ENCODE measurements around the gene ERBB4. TPM values are rescaled to one million over a fixed set of nuclear protein-coding genes. Genes with fewer than 3 reads are reported as not detected.

The ERBB4 gene
- total RNA-seq, 1 donor from 2014 or later, result 2.2 TPM

- H3K4me3 ChIP-seq (ENCODE audit: low read depth, low read length), result no peak overlapping the region
- DNase-seq (ENCODE audit: low read depth), result no peak
- TF ChIP-seq, protein P1, sequence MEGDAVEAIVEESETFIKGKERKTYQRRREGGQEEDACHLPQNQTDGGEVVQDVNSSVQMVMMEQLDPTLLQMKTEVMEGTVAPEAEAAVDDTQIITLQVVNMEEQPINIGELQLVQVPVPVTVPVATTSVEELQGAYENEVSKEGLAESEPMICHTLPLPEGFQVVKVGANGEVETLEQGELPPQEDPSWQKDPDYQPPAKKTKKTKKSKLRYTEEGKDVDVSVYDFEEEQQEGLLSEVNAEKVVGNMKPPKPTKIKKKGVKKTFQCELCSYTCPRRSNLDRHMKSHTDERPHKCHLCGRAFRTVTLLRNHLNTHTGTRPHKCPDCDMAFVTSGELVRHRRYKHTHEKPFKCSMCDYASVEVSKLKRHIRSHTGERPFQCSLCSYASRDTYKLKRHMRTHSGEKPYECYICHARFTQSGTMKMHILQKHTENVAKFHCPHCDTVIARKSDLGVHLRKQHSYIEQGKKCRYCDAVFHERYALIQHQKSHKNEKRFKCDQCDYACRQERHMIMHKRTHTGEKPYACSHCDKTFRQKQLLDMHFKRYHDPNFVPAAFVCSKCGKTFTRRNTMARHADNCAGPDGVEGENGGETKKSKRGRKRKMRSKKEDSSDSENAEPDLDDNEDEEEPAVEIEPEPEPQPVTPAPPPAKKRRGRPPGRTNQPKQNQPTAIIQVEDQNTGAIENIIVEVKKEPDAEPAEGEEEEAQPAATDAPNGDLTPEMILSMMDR (conservative IDR thresholded peaks at IDR 0.05; ENCODE audit: low read depth, low read length), result no peak
These were observed 1124.9 kb downstream of the ERBB4 start for GRCh38 chr2:211413746-211414145.

GRCh38 chr2:211408483-211408891 is 1130.1 kb downstream of the ERBB4 start:
- TF ChIP-seq, protein P1 (conservative IDR thresholded peaks at IDR 0.05; ENCODE audit: low read depth, low read length), result no peak
- DNase-seq (ENCODE audit: low read depth), result peak; percentile 74
- H3K4me3 ChIP-seq (ENCODE audit: low read depth, low read length), result no peak overlapping the region

- TF ChIP-seq, protein P1 (conservative IDR thresholded peaks at IDR 0.05; ENCODE audit: low read depth, low read length), result no peak
- no peak overlapping the region for H3K4me3 ChIP-seq (ENCODE audit: low read depth, low read length)
- DNase-seq (ENCODE audit: low read depth), result no peak
These were observed 1131.5 kb downstream of the ERBB4 start for GRCh38 chr2:211407076-211407475.

DNA sequence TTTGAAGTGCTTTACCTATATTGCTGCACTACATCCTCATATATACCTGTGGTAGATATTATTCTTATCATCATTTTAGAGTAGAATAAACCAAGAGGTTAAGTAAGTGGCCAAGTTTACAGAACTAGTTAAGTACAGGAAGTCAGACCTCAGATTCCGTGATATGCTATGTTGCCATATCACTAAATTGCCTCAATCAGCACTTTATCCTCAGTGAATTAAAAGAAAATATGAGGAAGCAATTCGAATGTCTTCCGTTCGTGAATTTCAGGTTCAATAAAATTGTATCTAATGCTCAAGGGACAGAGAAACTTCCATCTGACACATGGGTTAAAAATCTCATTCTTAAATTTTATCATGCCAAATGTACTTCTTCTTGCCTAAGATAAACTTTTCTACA is 1133.6 kb downstream of the ERBB4 start:
- TF ChIP-seq, protein P1 (conservative IDR thresholded peaks at IDR 0.05; ENCODE audit: low read depth, low read length), result no peak
- DNase-seq (ENCODE audit: low read depth), result no peak
- no peak overlapping the region for H3K4me3 ChIP-seq (ENCODE audit: low read depth, low read length)

GRCh38 chr2:211404098-211404497 is 1134.5 kb downstream of the ERBB4 start:
- no peak for DNase-seq (ENCODE audit: low read depth)
- TF ChIP-seq, protein P1 (conservative IDR thresholded peaks at IDR 0.05; ENCODE audit: low read depth, low read length), result no peak
- no peak overlapping the region for H3K4me3 ChIP-seq (ENCODE audit: low read depth, low read length)

GRCh38 chr2:211401328-211401727 is 1137.3 kb downstream of the ERBB4 start:
- TF ChIP-seq, protein P1 (conservative IDR thresholded peaks at IDR 0.05; ENCODE audit: low read depth, low read length), result no peak
- H3K4me3 ChIP-seq (ENCODE audit: low read depth, low read length), result no peak overlapping the region
- DNase-seq (ENCODE audit: low read depth), result no peak

- no peak for DNase-seq (ENCODE audit: low read depth)
- no peak overlapping the region for H3K4me3 ChIP-seq (ENCODE audit: low read depth, low read length)
- TF ChIP-seq, protein P1 (conservative IDR thresholded peaks at IDR 0.05; ENCODE audit: low read depth, low read length), result no peak
These were observed 1140.8 kb downstream of the ERBB4 start for GRCh38 chr2:211397764-211398163.
